Kasumi-1 (cell line): Measurements from ENCODE around the gene SPATA25.
"Not testable (repeated sequence)": the region's sequence is repeated elsewhere in the genome, so short reads cannot be mapped to it uniquely, and the experiment has no call there.

Experiments
- DNase-seq, 2 experiments: peaks; one replicate each; lab custom pipeline; 2025; lab: John Stamatoyannopoulos, UW

SPATA25 gene

GRCh38 chr20:45893831-45894230 lies 6.4 kb upstream of the SPATA25 start:
- no peak for DNase-seq

- DNase-seq: no peak
These were observed 5.5 kb upstream of the SPATA25 start for GRCh38 chr20:45892828-45893500.

- DNase-seq: peak in 1 of 2 experiments; percentile 9
These were observed 4.8 kb upstream of the SPATA25 start for GRCh38 chr20:45892049-45892825.

GRCh38 chr20:45890985-45891983 lies 3.9 kb upstream of the SPATA25 start, which contains the start of the genes CTSA and NEURL2:
CTSA (plus strand) TSS chr20:45891335; CDS start chr20:45891569, 234 bp downstream.
NEURL2 (minus strand) TSS chr20:45891208; CDS start chr20:45890991, 217 bp downstream.
- peak; percentile 81 to 83 for DNase-seq

- DNase-seq: peak; percentile 43 to 44
These were observed 2.9 kb upstream of the SPATA25 start for GRCh38 chr20:45890077-45890984.

- no peak for DNase-seq
These were observed 1.3 kb upstream of the SPATA25 start for GRCh38 chr20:45888681-45889080.

- no peak for DNase-seq
These were observed 654 bp downstream of the SPATA25 start for GRCh38 chr20:45886590-45887345.

GRCh38 chr20:45883100-45883469 lies 4.3 kb downstream of the SPATA25 start:
- no peak for DNase-seq

GRCh38 chr20:45882469-45883099 lies 4.8 kb downstream of the SPATA25 start:
- no peak for DNase-seq

GRCh38 chr20:45880988-45881788 lies 6.2 kb downstream of the SPATA25 start, which contains the start of gene ZSWIM1:
ZSWIM1 (plus strand) TSS chr20:45881227; CDS start chr20:45882593, 1,366 bp downstream.
- DNase-seq: peak; percentile 97 to 98

- DNase-seq: no peak
These were observed 9.2 kb downstream of the SPATA25 start for GRCh38 chr20:45878076-45878761.

- DNase-seq: no peak
These were observed 12.8 kb downstream of the SPATA25 start for GRCh38 chr20:45874576-45874975.

- DNase-seq: not testable (repeated sequence)
These were observed 13.3 kb downstream of the SPATA25 start for GRCh38 chr20:45874104-45874481.

- DNase-seq: no peak
These were observed 13.9 kb downstream of the SPATA25 start for GRCh38 chr20:45873409-45874103.

- no peak for DNase-seq
These were observed 14.8 kb downstream of the SPATA25 start for GRCh38 chr20:45872626-45873025.

GRCh38 chr20:45867819-45868176 lies 19.6 kb downstream of the SPATA25 start:
- DNase-seq: no peak

GRCh38 chr20:45867136-45867818 lies 20.1 kb downstream of the SPATA25 start:
- DNase-seq: no peak
